Epithelial cell of proximal tubule (primary cell): Measurements from ENCODE around the gene SMAD2. TPM values are rescaled to one million over a fixed set of nuclear protein-coding genes. Genes with fewer than 3 reads are reported as not detected.
"Not testable (repeated sequence)": the region's sequence is repeated elsewhere in the genome, so short reads cannot be mapped to it uniquely, and the experiment has no call there.

ENCODE experiments used
- DNase-seq: peaks from one replicate; pipeline ENCODE4 v3.0.0-alpha.2; 2011; ENCODE audit warnings: low read depth
- H3K4me3 ChIP-seq: 2 replicates; pipeline ENCODE4 v1.5.1; 2011; ENCODE audit warnings: low read depth, mild to moderate bottlenecking, low read length
- total RNA-seq: library from RNA; depleted of rRNA; stranded (reverse); fragments of >200 nt; gene quantifications from 2 replicates; pipeline ENCODE4 v1.2.3, GENCODE V29; 2015
- TF ChIP-seq, protein P1 (sequence below): conservative IDR thresholded peaks from 2 replicates; pipeline ENCODE4 v1.5.1; 2012; ENCODE audit warnings: low read depth, mild to moderate bottlenecking, low read length

SMAD2 gene
- total RNA-seq, 1 donor from 2014 or later = 79.5 TPM

DNA sequence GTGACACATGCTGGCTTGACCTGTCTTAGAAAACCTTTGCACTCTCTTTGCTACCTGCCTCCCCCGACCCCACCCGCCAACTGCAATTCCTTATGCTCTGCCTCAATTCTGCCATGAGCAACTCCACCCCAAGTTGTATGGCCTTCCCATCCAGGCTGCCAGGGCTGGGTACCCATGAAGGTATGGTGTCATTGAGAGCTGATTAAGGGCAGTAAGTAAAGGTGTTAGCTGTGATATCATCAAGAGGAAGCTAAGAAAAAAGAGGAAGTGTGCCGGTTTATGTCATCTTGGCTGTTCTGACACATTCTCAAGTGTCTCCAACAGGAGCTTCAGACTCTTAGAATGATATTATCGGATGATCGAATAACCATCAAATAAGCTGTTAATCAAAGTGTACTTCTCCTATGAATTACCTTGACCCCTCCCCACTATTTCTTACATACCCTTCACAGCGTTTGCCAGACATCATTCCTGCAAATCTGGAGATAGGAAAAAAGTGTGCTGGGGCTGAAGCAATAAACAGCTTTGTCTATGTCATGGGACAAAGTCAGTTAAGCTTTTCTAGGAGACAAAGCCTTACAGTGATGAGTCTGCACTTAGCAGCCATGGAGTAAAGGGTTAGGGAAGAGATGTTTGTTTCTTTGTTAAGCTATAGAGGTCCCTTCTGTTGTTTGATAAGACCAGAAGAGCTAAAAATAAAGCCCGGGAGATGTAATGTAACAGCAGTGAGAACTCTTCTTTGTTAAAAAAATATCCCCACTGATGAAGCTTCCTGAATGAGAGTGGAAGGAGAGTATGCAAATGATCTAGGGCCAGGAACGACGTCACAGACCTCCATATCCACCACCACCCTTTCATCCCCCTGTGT is 40.4 kb upstream of the SMAD2 start:
- DNase-seq = no peak
- TF ChIP-seq, protein P1, sequence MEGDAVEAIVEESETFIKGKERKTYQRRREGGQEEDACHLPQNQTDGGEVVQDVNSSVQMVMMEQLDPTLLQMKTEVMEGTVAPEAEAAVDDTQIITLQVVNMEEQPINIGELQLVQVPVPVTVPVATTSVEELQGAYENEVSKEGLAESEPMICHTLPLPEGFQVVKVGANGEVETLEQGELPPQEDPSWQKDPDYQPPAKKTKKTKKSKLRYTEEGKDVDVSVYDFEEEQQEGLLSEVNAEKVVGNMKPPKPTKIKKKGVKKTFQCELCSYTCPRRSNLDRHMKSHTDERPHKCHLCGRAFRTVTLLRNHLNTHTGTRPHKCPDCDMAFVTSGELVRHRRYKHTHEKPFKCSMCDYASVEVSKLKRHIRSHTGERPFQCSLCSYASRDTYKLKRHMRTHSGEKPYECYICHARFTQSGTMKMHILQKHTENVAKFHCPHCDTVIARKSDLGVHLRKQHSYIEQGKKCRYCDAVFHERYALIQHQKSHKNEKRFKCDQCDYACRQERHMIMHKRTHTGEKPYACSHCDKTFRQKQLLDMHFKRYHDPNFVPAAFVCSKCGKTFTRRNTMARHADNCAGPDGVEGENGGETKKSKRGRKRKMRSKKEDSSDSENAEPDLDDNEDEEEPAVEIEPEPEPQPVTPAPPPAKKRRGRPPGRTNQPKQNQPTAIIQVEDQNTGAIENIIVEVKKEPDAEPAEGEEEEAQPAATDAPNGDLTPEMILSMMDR = no peak
- no peak overlapping the region for H3K4me3 ChIP-seq

DNA sequence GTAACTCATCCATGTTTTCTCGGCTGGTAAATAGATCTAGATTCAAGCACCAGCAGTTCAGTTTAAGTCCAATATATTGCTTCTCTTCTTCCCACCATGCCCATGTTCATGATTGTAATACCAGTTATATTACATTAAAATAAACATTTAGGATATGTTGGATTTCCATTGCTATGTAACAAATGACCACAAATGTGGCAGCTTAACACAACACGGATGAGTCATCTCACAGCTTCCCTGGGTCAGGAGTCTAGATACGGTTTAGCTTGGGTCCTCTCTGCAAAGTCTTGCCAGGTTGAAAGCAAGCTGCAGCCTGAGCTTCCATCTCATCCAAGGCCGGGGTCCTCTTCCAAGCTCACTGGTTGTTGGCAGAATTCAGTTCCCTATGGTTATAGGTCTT is 39.4 kb upstream of the SMAD2 start:
- no peak for DNase-seq

DNA sequence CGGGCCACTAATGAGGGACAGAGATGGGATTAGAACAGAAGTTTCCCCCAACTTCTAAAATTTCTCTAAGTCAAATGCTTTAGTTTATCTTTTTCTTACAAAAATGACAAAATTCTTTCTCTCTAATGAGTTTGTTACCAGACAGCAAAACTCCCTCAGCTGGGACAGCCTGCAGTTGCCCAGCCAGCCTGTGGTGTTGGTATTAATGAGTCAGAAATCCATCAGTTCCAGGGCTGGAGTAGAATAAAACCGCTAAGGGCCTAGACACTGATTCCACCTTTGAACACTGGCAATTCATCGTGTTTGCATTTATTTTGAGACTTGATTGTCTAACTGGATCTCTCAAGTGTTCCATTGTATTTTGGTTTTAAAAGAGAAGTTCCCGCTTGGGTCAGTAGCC is 38.3 kb upstream of the SMAD2 start:
- no peak overlapping the region for H3K4me3 ChIP-seq
- TF ChIP-seq, protein P1 = no peak
- no peak for DNase-seq

More for the DNA sequence above, 39.4 kb upstream of the SMAD2 start:
- no peak overlapping the region for H3K4me3 ChIP-seq
- TF ChIP-seq, protein P1 = no peak

DNA sequence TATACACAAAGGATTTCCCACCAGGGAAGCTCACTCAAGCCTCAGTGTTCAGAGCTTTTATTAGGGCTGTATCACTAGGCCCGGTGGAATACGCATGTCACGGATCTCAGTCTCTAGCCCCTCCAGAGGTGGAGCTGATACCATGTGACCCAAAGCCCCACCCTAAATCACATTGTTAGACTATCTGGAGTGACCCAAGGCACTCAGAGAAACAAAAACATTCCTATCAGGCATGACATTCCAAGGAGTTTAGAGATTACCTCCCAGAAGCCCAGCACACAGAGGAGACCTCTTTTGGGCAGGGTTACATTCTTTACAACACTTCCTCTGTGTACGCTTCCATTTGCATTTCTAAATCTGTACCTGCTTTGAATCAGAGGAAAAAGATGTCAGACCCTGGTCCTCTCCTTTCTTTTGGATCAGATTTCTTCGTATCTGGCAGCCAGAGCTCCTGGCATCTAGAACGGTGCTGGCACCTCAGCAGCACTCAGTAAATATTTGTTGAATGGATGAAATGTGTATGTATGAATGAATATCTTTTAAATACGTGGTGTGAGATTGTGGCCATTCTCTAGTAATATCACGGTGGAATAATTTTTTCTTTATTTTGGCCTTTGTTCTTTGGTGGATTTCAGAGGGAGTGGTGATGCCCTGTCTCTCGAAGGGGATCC is 37.7 kb upstream of the SMAD2 start:
- peak; percentile 19 for DNase-seq
- no peak overlapping the region for H3K4me3 ChIP-seq
- TF ChIP-seq, protein P1 = no peak

DNA sequence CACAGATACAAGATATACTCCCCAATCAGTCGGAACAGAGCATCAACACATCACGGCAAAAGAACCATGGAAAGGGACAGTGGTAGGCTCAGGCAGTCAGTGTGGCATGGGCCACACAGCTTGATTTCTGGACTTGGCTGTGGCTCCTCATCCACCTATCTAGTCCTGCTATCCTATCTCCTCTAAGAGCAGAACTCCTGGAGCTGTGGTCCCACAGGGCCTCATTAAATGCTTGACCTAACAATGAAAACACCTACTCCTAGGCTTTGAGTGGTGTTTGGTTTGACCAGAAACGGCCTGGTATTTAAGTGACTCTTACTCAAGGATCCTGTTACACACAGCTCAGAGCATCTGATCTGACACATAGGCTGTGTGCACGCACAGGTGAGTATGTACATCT is 33.6 kb upstream of the SMAD2 start:
- DNase-seq = no peak
- TF ChIP-seq, protein P1 = no peak
- no peak overlapping the region for H3K4me3 ChIP-seq

DNA sequence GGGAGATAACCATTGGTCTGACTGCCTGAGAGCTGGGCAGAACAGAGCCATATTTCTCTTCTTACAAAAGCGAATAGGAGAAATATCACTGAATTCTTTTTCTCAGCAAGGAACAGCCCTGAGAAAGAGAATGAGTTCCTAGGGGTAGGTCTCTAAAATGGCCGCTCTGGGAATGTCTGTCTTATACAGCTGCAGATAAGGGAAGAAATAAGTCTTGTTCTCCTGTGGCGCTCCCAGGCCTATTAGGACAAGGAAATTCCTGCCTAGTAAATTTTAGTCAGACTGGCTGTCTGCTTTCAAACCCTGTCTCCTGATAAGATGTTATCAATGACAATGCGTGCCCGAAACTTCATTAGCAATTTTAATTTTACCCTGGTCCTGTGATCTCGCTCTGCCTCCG is 30.5 kb upstream of the SMAD2 start:
- not testable (repeated sequence) for H3K4me3 ChIP-seq, DNase-seq

DNA sequence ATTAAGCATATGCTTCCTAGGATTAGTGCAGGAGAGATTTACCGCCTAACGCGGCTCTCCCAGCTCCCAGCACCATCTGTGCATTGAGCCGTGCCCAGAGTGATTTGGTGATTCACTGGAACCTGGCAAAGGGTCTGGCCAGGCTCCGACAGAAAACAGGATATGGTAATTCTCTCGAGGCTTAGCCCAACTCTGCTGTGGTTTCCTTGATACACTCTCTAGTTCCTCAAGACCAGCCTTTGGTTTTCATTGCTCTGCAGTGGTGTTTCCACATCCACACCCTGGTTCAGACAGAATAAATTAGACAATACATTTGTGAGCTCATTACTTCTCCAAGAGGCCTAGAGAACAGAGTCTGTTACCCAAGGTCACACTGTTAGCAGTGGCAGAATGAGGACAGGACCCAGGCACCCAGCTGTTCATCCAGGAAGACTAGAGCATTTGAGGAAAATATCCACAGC is 23.0 kb upstream of the SMAD2 start:
- DNase-seq = peak; percentile 68
- no peak overlapping the region for H3K4me3 ChIP-seq
- TF ChIP-seq, protein P1 = no peak
